ENCODE results near the gene CAMKV.
"Not testable (repeated sequence)": the region's sequence is repeated elsewhere in the genome, so short reads cannot be mapped to it uniquely, and the experiment has no call there.

Gene CAMKV

GRCh38 chr3:49869525-49870126 lies at the start of gene CAMKV:
Gene CAMKV (minus strand): TSS chr3:49869906. CDS start chr3:49862388, 7,518 bp downstream.
- H3K9me3 ChIP-seq (ENCODE audit: control insufficient read depth, low read depth, low read length), result no peaks in the 10 kb centered on the region
- H3K9ac ChIP-seq (ENCODE audit: low read length), result peak within 1 kb of the TSS; percentile 58
- peak within 1 kb of the TSS; percentile 69 for H3K4me3 ChIP-seq (ENCODE audit: low read length)
- H3K4me1 ChIP-seq (ENCODE audit: control insufficient read depth, low read depth, low read length), result peaks cover 26% of the 10 kb centered on the region
- H3K27ac ChIP-seq (ENCODE audit: low read length), result peak within 1 kb of the TSS; percentile 30
- no peaks in the 10 kb centered on the region for H3K36me3 ChIP-seq (ENCODE audit: control insufficient read depth, low read depth, low read length)
- peaks cover 14% of the 10 kb centered on the region for H3K27me3 ChIP-seq (ENCODE audit: control insufficient read depth, insufficient read depth, low read length)

GRCh38 chr3:49917806-49918590 lies 48.3 kb upstream of the CAMKV start:
- H3K27me3 ChIP-seq (ENCODE audit: control insufficient read depth, insufficient read depth, low read length); H3K36me3 ChIP-seq (ENCODE audit: control insufficient read depth, low read depth, low read length); H3K9ac ChIP-seq (ENCODE audit: low read length); H3K9me3 ChIP-seq (ENCODE audit: control insufficient read depth, low read depth, low read length); H3K27ac ChIP-seq (ENCODE audit: low read length); H3K4me1 ChIP-seq (ENCODE audit: control insufficient read depth, low read depth, low read length); H3K4me3 ChIP-seq (ENCODE audit: low read length): not testable (repeated sequence)

- Histone ChIP-seq H3K27ac (ENCODE audit: low read length) (no peak overlapping the region), H3K27me3 (ENCODE audit: control insufficient read depth, insufficient read depth, low read length) (peaks cover 5% of the 10 kb centered on the region), H3K9me3 (ENCODE audit: control insufficient read depth, low read depth, low read length) (no peaks in the 10 kb centered on the region), H3K36me3 (ENCODE audit: control insufficient read depth, low read depth, low read length) (no peaks in the 10 kb centered on the region), H3K4me3 (ENCODE audit: low read length) (no peak overlapping the region), H3K9ac (ENCODE audit: low read length) (no peak overlapping the region), H3K4me1 (ENCODE audit: control insufficient read depth, low read depth, low read length) (no peaks in the 10 kb centered on the region)
These were observed 47.0 kb upstream of the CAMKV start for GRCh38 chr3:49916686-49917085.

- H3K4me3 ChIP-seq (ENCODE audit: low read length), result no peak overlapping the region
- H3K9ac ChIP-seq (ENCODE audit: low read length), result no peak overlapping the region
- H3K9me3 ChIP-seq (ENCODE audit: control insufficient read depth, low read depth, low read length), result no peaks in the 10 kb centered on the region
- no peaks in the 10 kb centered on the region for H3K36me3 ChIP-seq (ENCODE audit: control insufficient read depth, low read depth, low read length)
- peaks cover 7% of the 10 kb centered on the region for H3K4me1 ChIP-seq (ENCODE audit: control insufficient read depth, low read depth, low read length)
- H3K27ac ChIP-seq (ENCODE audit: low read length), result no peak overlapping the region
- H3K27me3 ChIP-seq (ENCODE audit: control insufficient read depth, insufficient read depth, low read length), result peaks cover 14% of the 10 kb centered on the region
These were observed 45.2 kb upstream of the CAMKV start for GRCh38 chr3:49914906-49915305.

GRCh38 chr3:49912881-49913281 lies 43.2 kb upstream of the CAMKV start:
- Histone ChIP-seq H3K4me1 (ENCODE audit: control insufficient read depth, low read depth, low read length) (peaks cover 11% of the 10 kb centered on the region), H3K27ac (ENCODE audit: low read length) (no peak overlapping the region), H3K36me3 (ENCODE audit: control insufficient read depth, low read depth, low read length) (no peaks in the 10 kb centered on the region), H3K4me3 (ENCODE audit: low read length) (no peak overlapping the region), H3K27me3 (ENCODE audit: control insufficient read depth, insufficient read depth, low read length) (peaks cover 28% of the 10 kb centered on the region), H3K9ac (ENCODE audit: low read length) (no peak overlapping the region), H3K9me3 (ENCODE audit: control insufficient read depth, low read depth, low read length) (no peaks in the 10 kb centered on the region)

GRCh38 chr3:49911611-49912010 lies 41.9 kb upstream of the CAMKV start:
- no peak overlapping the region for H3K27ac ChIP-seq (ENCODE audit: low read length)
- peaks cover 12% of the 10 kb centered on the region for H3K4me1 ChIP-seq (ENCODE audit: control insufficient read depth, low read depth, low read length)
- H3K9me3 ChIP-seq (ENCODE audit: control insufficient read depth, low read depth, low read length), result no peaks in the 10 kb centered on the region
- no peak overlapping the region for H3K4me3 ChIP-seq (ENCODE audit: low read length)
- H3K36me3 ChIP-seq (ENCODE audit: control insufficient read depth, low read depth, low read length), result no peaks in the 10 kb centered on the region
- no peak overlapping the region for H3K9ac ChIP-seq (ENCODE audit: low read length)
- peaks cover 28% of the 10 kb centered on the region for H3K27me3 ChIP-seq (ENCODE audit: control insufficient read depth, insufficient read depth, low read length)

- Histone ChIP-seq H3K36me3 (ENCODE audit: control insufficient read depth, low read depth, low read length) (no peaks in the 10 kb centered on the region), H3K27ac (ENCODE audit: low read length) (no peak overlapping the region), H3K9me3 (ENCODE audit: control insufficient read depth, low read depth, low read length) (no peaks in the 10 kb centered on the region), H3K9ac (ENCODE audit: low read length) (no peak overlapping the region), H3K4me3 (ENCODE audit: low read length) (peak overlapping the region; percentile 48), H3K27me3 (ENCODE audit: control insufficient read depth, insufficient read depth, low read length) (peaks cover 28% of the 10 kb centered on the region), H3K4me1 (ENCODE audit: control insufficient read depth, low read depth, low read length) (peaks cover 17% of the 10 kb centered on the region)
These were observed 41.4 kb upstream of the CAMKV start for GRCh38 chr3:49911124-49911420.

- Histone ChIP-seq H3K4me3 (ENCODE audit: low read length) (peak overlapping the region; percentile 48), H3K27me3 (ENCODE audit: control insufficient read depth, insufficient read depth, low read length) (peaks cover 28% of the 10 kb centered on the region), H3K9me3 (ENCODE audit: control insufficient read depth, low read depth, low read length) (no peaks in the 10 kb centered on the region), H3K27ac (ENCODE audit: low read length) (no peak overlapping the region), H3K9ac (ENCODE audit: low read length) (no peak overlapping the region), H3K36me3 (ENCODE audit: control insufficient read depth, low read depth, low read length) (no peaks in the 10 kb centered on the region), H3K4me1 (ENCODE audit: control insufficient read depth, low read depth, low read length) (peaks cover 20% of the 10 kb centered on the region)
These were observed 40.9 kb upstream of the CAMKV start for GRCh38 chr3:49910409-49911123.

- H3K27ac ChIP-seq (ENCODE audit: low read length), result no peak overlapping the region
- H3K4me1 ChIP-seq (ENCODE audit: control insufficient read depth, low read depth, low read length), result peaks cover 23% of the 10 kb centered on the region
- no peaks in the 10 kb centered on the region for H3K36me3 ChIP-seq (ENCODE audit: control insufficient read depth, low read depth, low read length)
- H3K9ac ChIP-seq (ENCODE audit: low read length), result no peak overlapping the region
- H3K4me3 ChIP-seq (ENCODE audit: low read length), result no peak overlapping the region
- no peaks in the 10 kb centered on the region for H3K9me3 ChIP-seq (ENCODE audit: control insufficient read depth, low read depth, low read length)
- peaks cover 28% of the 10 kb centered on the region for H3K27me3 ChIP-seq (ENCODE audit: control insufficient read depth, insufficient read depth, low read length)
These were observed 38.9 kb upstream of the CAMKV start for GRCh38 chr3:49908373-49909199.

GRCh38 chr3:49906073-49906743 lies 36.5 kb upstream of the CAMKV start:
- H3K4me1 ChIP-seq (ENCODE audit: control insufficient read depth, low read depth, low read length), result peaks cover 19% of the 10 kb centered on the region
- no peak overlapping the region for H3K9ac ChIP-seq (ENCODE audit: low read length)
- H3K27ac ChIP-seq (ENCODE audit: low read length), result no peak overlapping the region

GRCh38 chr3:49904448-49904847 lies 34.7 kb upstream of the CAMKV start:
- not testable (repeated sequence) for H3K9ac ChIP-seq (ENCODE audit: low read length); H3K9me3 ChIP-seq (ENCODE audit: control insufficient read depth, low read depth, low read length); H3K27ac ChIP-seq (ENCODE audit: low read length); H3K36me3 ChIP-seq (ENCODE audit: control insufficient read depth, low read depth, low read length)
- Histone ChIP-seq H3K4me3 (ENCODE audit: low read length) (peak overlapping the region; percentile 20), H3K27me3 (ENCODE audit: control insufficient read depth, insufficient read depth, low read length) (peaks cover 14% of the 10 kb centered on the region), H3K4me1 (ENCODE audit: control insufficient read depth, low read depth, low read length) (peaks cover 15% of the 10 kb centered on the region)

More at GRCh38 chr3:49906073-49906743, 36.5 kb upstream of the CAMKV start:
- Histone ChIP-seq H3K4me3 (ENCODE audit: low read length) (no peak overlapping the region), H3K36me3 (ENCODE audit: control insufficient read depth, low read depth, low read length) (no peaks in the 10 kb centered on the region), H3K27me3 (ENCODE audit: control insufficient read depth, insufficient read depth, low read length) (peaks cover 23% of the 10 kb centered on the region), H3K9me3 (ENCODE audit: control insufficient read depth, low read depth, low read length) (no peaks in the 10 kb centered on the region)
